ENCODE measurements around the gene PIBF1.

Gene PIBF1

DNA sequence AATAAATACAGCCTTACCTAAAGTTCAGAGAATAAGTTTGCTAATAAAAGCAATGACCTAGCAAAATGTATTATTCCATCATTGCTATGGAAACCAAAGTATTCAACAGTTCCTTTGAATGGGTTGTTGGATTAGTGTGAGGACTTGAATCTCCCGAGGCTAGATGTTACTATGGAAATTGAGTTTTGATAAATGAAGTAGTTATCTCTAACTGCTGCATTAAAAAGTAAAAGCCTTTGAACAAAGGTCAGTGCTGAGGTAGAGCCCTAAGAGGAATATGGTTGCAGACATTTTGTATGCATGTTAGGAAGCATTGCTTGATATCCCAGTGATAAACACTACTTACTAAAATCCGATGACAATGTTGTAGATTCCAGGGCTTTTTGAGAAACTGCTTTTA, 283.1 kb downstream of the PIBF1 start:
- Histone ChIP-seq H3K4me2 (no peak overlapping the region), H3K4me1 (ENCODE audit: low read depth, poor library complexity, severe bottlenecking) (no peaks in the 10 kb centered on the region), H3K4me3 (IDR thresholded peaks at IDR 0.05; ENCODE audit: insufficient read depth, low read depth, low read length) (no peak overlapping the region), H3K79me2 (ENCODE audit: insufficient read depth, low read depth) (no peaks in the 10 kb centered on the region), H3K36me3 (ENCODE audit: insufficient read depth) (no peaks in the 10 kb centered on the region), H3K9ac (no peak overlapping the region), H4K20me1 (ENCODE audit: insufficient read depth) (no peaks in the 10 kb centered on the region), H2AFZ (ENCODE audit: low read depth) (no peak overlapping the region), H3K27ac (no peak overlapping the region), H3K27me3 (ENCODE audit: insufficient read depth, low read depth) (no peaks in the 10 kb centered on the region)
- TF ChIP-seq, protein P1, sequence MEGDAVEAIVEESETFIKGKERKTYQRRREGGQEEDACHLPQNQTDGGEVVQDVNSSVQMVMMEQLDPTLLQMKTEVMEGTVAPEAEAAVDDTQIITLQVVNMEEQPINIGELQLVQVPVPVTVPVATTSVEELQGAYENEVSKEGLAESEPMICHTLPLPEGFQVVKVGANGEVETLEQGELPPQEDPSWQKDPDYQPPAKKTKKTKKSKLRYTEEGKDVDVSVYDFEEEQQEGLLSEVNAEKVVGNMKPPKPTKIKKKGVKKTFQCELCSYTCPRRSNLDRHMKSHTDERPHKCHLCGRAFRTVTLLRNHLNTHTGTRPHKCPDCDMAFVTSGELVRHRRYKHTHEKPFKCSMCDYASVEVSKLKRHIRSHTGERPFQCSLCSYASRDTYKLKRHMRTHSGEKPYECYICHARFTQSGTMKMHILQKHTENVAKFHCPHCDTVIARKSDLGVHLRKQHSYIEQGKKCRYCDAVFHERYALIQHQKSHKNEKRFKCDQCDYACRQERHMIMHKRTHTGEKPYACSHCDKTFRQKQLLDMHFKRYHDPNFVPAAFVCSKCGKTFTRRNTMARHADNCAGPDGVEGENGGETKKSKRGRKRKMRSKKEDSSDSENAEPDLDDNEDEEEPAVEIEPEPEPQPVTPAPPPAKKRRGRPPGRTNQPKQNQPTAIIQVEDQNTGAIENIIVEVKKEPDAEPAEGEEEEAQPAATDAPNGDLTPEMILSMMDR (conservative IDR thresholded peaks at IDR 0.05; ENCODE audit: low read depth, low read length) = no peak

DNA sequence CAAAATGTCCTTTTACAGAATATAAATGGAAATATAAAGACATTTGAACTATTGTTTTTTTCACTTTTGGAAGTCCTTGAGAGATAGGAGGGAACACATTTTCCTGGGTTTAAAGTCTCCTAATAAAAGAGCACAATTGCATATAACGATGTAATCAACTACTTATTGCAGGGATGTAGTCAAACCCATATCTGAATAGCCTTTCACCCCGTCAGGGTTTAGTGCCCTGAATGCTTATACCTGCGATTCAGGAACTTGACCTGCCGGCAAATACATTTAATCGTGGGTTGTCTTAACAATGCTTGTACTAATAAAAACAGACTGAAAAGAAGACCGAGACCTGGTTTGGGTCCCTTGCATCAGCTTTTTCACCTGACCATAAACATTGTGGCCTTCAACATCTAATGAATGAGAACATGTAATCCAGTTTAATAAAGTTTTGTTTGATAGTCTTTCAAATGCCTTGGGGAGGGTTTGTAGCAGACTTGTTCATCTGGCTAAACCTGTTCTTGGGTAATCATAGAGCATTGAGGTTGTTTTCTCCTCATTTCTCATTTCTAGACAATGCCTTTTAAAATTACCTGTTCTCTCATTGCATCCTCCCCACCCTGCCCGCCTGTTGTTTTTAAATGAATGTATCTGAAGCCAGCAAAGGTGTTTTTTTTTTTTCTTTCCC, 283.9 kb downstream of the PIBF1 start:
- H3K27ac ChIP-seq = no peak overlapping the region
- H2AFZ ChIP-seq (ENCODE audit: low read depth) = no peak overlapping the region
- no peak overlapping the region for H3K4me2 ChIP-seq
- TF ChIP-seq, protein P1 (conservative IDR thresholded peaks at IDR 0.05; ENCODE audit: low read depth, low read length) = no peak
- H3K4me1 ChIP-seq (ENCODE audit: low read depth, poor library complexity, severe bottlenecking) = no peaks in the 10 kb centered on the region
- no peaks in the 10 kb centered on the region for H4K20me1 ChIP-seq (ENCODE audit: insufficient read depth)
- H3K36me3 ChIP-seq (ENCODE audit: insufficient read depth) = no peaks in the 10 kb centered on the region
- H3K79me2 ChIP-seq (ENCODE audit: insufficient read depth, low read depth) = no peaks in the 10 kb centered on the region
- H3K27me3 ChIP-seq (ENCODE audit: insufficient read depth, low read depth) = no peaks in the 10 kb centered on the region
- no peak overlapping the region for H3K4me3 ChIP-seq (IDR thresholded peaks at IDR 0.05; ENCODE audit: insufficient read depth, low read depth, low read length)
- no peak overlapping the region for H3K9ac ChIP-seq

Data from KMS-11 (cell line).